ENCODE results near the gene VPREB3.

DNA sequence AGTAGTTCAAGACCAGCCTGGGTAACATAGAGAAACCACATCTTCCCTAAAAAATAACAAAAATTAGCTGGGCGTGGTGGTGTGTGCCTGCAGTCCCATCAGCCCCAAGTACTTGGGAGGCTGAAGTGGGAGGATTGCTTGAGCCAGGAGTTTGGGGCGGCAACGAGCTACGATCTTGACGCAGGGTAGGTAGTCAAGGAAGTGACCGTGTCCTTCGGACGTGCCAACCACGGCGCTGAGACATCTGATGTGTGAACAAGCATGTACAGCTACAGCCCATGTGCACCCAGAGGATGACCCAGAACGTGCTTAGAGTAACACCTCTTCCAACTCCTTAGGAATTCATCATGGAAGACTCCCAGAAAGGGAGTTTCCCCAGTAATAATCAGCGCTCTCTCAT, 42.0 kb downstream of the VPREB3 start:
- TF ChIP-seq POLR2A (IDR thresholded peaks at IDR 0.05) (no peak), CTCF (IDR thresholded peaks at IDR 0.05) (no peak), EP300 (IDR thresholded peaks at IDR 0.05) (no peak)
